WTC11 (cell line): ENCODE results near the gene ALDH3B1.

ENCODE experiments used
- ATF3 ChIP-seq: sonication (generic); formaldehyde crosslinking; conservative IDR thresholded peaks from 2 replicates; pipeline ENCODE4 v1.8.1; 2022; ENCODE audit warnings: mild to moderate bottlenecking, missing genetic modification reagents
- CREB1 ChIP-seq: sonication (generic); formaldehyde crosslinking; IDR thresholded peaks from 2 replicates; pipeline ENCODE4 v1.8.0; 2023; ENCODE audit warnings: mild to moderate bottlenecking, missing genetic modification reagents
- CTCF ChIP-seq: fragments of 200-600 bp; IDR thresholded peaks from 2 replicates; pipeline ENCODE4 v1.8.0; 2022; ENCODE audit warnings: antibody characterized with exemption
- ESRRA ChIP-seq: sonication (generic); formaldehyde crosslinking; IDR thresholded peaks from 2 replicates; pipeline ENCODE4 v1.8.1; 2022; ENCODE audit warnings: mild to moderate bottlenecking, missing genetic modification reagents, borderline replicate concordance
- RELA ChIP-seq: sonication (generic); formaldehyde crosslinking; IDR thresholded peaks from 2 replicates; pipeline ENCODE4 v1.8.1; 2022; ENCODE audit warnings: missing genetic modification reagents, mild to moderate bottlenecking, borderline replicate concordance

GRCh38 chr11:68018730-68019190 is 8.6 kb downstream of the ALDH3B1 start:
- TF ChIP-seq CREB1 (CRISPR knock-in tag) (no peak), CTCF (no peak), ESRRA (CRISPR knock-in tag) (no peak), RELA (CRISPR knock-in tag) (no peak), ATF3 (CRISPR knock-in tag) (no peak)
